Stimulated activated CD4-positive, alpha-beta T cell treated with anti-CD3 and anti-CD28 coated beads, Interleukin-4, amount 100 ng/mL, for 48 hours (primary cell): ENCODE data around the gene PCCB.
"Not testable (repeated sequence)": the region's sequence is repeated elsewhere in the genome, so short reads cannot be mapped to it uniquely, and the experiment has no call there.

Experiments
- DNase-seq, 2 donors: peaks; one replicate each; pipeline ENCODE4 v3.0.0-alpha.2; 2020; ENCODE audit warnings: low read depth in 2 of 2

PCCB gene

DNA sequence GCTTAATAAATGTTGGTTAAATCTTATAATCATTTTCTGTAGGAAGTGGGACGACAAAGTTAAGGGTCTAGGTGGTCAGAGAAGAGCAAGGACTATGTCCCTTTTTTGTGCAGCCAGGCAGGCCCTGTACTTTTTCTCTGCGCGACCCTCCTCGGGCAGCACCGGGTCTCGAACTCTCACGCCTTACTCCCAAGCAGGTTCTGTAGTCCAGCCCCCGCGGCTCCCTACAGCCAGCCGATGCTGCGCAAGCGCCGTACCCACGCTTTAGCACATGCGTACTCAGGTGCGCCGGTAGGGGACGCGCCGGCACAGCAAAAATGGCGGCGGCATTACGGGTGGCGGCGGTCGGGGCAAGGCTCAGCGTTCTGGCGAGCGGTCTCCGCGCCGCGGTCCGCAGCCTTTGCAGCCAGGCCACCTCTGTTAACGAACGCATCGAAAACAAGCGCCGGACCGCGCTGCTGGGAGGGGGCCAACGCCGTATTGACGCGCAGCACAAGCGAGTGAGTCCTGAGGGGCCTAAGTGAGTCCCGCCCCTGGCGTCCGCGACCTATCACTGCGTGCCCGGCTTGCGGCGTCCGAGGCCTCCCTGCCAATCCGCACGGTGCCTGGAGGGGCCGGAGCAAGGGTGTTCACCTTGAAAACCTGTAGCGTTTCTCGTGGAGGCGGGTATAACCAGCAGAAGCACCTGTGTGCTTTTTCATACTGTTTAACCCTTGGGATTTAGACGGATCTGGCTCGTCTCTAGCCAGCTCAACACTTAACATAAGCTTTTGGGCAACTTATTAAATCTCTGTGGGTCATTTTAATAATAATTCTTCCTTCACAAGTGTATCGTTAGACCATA is at the start of gene PCCB:
Gene PCCB (plus strand): TSS at position 282 of the 844 bp plus-strand sequence. CDS start 36 bp downstream, at position 318.
- peak; percentile 87 to 90 for DNase-seq

DNA sequence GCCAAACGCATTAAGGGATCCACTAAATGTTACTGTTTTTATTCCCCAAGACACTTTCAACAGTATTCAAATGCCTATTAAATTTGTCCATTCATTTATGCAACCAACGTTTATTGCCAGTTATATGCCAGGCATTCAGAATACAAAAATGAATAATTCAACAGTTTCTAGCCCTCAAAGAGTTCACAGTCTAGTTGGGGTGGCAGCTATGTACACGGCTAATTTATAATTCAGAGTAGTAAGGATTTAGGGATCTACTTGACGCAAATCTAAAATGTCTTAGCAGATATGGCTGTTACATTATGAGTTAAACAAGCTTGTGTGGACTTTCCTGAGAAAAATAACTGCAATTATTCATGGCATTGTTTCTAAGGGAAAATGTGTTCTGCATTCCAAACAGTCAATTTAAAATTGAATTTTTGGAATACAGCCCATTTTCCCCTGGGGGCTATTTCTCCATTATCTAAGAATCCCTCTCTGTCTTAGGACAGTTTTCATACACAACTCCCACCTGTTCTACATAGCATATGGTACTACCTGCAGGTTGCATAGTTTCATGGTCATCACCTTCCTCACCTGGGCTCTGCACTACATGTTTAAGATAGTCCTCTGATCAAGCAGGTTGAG is 42.5 kb upstream of the PCCB start:
- no peak for DNase-seq

DNA sequence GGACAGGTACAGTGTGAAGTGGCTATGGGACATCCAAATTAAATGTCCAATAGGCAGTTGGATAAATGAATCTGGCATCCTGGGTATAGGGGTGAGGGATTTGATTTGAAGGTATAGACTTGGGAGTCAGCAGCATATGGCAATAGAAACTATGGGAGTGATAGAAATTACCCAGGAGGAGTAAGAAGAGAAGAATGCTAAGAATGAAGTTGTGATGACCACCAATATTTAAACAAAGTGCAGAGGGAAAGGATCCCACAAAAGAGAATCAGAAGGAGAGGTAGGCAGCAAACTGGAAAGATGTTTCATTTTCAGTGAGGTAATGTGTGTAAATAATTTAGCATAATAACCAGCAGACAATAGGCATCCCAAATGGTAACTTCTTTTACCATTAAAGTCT is 40.2 kb upstream of the PCCB start:
- DNase-seq: no peak

DNA sequence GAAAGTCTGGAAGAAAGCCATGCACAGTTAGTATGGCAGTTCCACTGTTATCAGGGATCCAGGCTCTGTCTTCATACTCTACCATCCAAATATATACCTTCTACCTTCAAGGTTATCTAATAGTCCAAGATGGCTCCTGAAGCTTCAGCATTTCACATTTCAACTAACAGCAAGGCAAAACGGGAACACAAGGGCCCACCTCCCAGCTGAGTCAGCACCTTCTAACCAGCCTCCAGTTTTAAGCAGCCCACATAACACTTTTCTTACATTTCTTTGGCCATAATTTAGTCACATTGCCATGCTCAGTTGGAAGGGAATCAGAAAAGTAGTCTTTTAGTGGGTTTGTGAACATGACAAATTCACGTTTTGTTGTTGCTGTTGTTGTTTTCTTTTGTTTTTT is 38.6 kb upstream of the PCCB start:
- no peak for DNase-seq

DNA sequence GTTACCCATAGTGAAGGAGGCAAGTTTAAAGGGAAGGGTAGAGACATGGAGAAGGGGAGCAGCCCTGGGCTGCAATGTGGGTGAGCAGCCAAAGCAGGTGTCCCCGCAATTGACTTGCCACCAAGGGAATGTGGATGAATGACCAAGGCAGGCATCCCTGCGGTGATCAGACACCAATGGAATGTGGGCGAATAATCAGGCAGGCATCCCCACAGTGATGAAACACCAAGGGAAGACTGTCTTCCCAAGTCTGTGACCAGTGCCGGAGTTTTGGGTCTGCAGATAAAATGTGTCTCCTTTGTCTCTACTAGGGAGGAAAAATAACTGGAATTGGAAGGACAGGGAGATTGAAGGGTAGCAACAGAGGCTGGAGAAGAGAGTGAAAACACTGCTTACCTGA is 27.4 kb upstream of the PCCB start:
- DNase-seq: not testable (repeated sequence)

DNA sequence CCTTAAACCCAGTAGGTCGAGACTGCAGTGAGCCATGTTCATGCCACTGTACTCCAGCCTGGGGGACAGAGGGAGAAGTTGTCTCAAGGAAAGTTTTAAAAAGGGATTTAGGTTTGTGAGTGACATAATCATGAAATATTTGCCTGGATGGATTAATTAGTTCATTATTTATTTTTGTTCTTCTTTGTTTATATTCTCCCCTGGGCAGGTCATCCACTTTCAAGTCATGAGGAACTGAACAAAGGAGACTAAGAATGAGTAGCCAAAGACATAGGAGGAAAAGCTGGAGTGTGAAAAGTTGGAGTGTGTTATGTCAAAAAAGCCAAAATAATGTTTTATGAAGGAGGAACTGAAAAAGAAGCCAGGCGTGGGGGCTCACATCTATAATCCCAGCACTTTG is 17.7 kb upstream of the PCCB start:
- DNase-seq: no peak

DNA sequence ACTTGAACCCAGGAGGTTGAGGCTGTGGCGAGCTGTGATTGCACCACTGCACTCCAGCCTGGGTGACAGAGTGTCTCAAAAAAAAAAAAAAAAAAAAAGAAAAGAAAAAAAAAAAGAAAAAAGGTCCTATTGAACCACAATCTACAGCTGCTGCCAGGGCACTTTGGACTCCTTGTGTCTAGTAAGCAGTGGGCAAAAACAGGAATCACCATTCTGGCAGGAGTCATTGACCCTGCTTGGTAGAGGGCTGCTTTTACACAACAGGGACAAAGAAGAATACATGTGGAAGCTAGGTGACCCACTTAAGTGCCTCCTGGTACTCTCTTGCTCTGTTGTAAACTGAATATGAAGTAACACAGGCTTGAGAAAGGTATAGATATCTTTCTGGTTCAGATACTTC is 14.6 kb upstream of the PCCB start:
- DNase-seq: no peak

DNA sequence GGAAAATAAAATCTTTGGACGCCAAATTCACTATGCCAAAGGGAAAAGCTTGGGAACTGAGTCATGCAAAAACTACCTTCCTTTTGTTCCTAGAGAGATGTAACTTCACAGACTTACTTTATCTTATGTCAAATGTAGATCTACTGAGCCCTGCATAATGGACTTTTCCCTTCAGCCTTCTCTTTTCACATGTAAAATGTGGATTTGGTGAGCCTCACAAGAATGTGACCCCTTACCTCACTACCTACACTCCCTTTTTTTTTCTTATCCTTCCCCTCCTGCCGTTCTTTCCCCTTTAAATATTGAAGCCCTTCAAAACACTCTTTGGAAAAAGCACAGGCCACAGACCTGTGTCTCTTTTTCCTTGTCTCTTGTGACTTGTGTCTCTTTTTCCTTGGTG is 14.0 kb upstream of the PCCB start:
- DNase-seq: no peak

DNA sequence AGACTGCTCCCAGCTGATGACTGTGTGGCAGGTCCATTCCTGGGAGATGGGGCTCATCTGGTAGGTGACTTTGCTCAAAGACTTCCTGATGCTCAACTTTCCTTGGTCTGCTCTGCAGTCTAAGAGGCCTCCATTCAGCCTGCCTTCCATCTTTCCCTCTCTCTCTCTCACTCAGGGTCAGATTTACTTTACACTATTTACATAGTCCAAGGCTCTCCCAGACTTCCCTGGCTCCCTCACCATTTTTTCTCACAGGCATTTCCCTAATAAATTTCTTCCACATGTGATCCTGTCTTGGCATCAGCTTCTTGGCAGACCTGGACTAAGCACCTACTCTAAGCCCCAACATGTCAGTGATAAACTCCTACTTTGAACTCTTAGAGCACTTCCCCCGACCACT is 13.0 kb upstream of the PCCB start:
- no peak for DNase-seq

DNA sequence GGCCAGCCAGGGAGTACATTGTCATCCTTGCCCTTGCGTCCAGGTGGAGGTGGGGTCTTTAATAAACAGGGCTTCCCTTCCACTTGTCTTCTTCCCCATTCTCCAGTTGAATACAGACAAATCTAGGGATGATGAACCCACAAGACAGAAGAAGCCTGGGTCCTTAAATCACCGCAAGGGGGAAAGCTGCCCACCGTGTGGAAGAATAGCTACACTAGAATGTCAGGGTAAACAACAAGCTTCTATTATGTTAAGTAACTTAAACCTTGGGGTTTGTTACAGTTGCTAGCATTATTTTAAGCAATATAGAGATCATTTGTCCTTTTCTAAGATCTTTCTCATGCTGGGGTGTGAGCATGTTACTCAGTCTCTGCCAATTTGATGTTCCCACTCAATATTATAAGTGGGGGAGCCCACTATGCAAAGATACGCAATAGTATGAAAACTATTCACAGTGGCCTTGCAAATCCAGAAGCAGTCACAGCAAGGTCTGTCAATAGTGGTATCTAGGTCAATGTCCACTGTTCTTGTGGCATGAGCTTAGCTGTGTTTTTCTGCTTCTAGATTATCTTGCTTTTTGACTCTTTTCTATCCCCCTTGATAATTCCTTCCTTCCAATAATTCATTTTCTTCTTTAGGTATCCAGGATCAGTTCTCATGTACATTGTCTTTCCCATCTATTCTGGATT is 12.0 kb upstream of the PCCB start:
- no peak for DNase-seq

DNA sequence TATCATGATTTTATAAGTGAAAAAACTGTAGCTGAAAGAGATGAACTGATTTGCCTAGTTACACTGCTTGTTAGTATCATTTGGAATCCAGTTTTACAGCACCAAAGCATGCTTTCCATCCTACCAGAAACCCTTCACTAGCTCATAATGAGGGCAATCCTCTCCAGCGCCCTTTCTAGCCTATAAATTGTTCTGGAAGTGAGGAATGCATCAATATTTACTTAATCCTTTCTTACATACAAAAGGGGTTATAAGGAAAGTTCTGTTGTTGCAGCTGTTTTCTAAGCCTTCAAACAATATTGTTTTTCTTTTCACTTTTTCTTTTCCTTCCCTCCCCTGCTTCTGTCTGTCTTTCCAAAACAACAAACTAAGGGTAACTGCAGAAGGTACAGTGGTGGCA is 11.0 kb upstream of the PCCB start:
- DNase-seq: no peak

DNA sequence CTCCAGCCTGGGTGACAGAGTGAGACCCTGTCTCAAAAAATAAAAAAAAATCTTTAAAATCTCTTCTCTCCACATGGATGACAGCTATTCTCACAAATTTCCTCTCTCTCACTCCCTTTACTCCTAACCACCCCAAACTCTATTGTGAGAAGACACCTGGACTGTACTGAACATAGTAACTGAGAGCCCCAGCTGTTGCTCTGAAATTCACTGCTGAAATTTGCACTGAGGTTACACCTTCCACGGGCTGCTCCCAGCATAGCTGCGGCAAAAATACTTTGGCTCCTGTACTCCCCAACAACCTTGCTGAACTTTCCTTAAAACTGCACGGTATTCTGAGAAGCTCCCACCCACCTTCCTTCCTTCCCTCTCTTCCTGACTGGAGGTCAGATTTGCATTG is 4.4 kb upstream of the PCCB start:
- DNase-seq: no peak

DNA sequence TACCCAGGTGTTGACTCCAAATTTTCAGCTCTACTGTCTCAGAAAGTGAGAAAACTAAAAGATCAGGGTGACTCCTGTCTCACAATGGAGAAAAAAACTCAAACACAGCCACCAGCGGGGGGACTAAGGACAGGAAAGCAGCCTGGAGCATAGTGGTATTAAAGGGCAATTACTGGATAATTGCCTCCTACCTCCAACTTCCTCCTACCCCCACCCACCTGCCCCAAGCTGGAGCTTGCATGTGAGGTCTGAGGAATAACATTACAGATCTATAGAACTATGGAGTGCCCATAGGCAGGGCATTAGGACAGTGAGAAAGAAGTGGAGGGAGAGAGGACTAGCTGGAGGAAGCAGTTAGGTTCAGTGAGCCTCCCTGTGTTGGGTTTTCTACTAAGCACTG is 2.7 kb upstream of the PCCB start:
- DNase-seq: no peak

DNA sequence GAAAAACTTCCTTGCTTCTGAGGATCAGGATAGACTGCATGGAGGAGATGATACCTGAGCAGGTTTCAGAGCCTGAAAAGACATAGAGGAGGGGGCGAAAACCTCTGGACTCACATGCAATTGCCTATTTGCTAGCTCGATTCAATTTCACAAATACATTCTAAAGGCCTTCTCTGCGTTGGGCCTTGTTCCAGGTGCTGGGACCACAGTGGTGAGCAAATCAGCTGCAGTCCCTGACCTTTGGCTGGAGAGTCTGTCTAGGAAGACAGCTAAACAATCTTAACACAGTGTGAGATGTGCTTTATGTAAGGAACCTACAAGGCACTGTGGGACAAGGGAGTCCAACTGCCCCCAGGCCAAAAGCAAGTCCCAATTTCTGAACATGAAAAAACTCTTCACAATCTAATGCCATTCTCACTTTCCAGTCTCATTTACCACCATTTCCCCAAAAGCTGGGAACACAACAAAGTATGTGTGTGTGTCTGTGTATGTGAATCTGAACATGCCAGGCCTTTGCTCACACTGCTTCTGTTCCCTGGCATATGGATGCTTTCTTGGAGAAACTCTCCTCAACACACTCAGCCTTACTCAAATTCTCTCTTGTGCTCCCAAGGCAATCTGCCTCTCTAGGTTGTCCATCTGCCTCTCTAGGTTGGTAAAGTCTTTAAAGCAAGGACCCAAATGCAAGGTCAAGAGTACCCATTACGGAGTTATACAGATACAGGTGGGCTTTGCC is 2.1 kb upstream of the PCCB start:
- no peak for DNase-seq

DNA sequence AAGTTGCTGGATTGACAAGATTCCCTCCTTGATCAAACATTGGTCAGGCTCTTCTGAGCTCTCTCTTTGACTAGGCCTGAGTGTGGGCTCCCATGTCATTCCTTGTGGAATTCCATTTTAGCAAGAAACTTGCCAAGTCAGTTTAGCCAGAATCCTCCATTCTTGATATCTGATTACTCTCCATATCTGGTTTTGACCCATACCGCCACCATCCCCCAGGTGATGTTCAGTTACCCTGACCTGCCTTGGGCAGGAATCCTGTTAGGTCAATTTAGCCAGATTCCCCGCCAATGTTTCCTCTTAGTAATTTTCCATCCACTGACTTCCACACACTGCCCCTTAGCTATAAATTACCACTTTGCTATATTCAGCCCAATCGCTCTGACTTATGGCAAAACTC is 1.0 kb upstream of the PCCB start:
- DNase-seq: no peak

DNA sequence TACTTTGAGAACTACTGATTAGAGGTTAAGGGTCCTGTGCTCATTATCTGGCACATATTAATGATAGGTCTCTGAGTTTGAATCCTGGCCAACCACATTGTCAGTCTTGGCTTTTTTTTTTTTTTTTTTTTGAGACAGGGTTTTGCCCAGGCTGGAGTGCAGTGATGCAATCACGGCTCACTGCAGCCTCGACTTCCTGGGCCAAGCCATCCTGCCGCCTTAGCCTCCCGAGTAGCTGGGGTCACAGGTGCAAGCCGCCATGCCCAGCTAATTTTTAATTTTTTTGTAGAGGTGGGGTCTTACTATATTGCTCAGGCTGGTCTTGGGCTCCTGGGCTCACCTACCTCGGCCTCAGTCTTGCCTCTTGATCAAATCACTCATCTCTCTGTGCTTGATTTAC is 547 bp upstream of the PCCB start:
- DNase-seq: no peak

DNA sequence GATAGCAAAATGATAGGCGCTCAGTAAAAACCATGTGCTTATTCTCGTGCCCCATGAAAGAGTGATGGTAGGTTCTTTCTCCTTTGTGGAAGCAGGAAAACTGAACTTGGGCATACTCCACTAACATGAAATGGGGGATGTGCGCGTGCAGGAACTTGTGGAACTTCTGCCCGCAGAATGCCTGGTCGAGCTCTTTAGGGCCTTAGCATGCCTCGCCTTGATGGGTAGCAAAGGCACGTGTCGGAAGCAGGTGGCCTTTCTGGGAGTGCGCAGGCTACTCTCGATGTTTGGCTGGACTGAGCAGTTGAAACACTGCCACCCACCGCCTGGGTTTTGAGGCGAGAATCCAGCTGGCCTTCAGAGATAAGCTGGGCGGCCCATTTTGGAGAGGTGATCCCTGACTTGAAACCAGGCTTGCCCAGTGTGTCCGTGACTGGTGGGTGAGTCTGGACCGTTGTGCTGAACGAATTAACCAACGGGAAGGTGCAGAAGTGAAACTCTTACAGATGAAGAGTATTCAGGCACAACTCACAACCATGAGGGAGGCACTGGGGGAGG is 842 bp downstream of the PCCB start:
- DNase-seq: peak in 1 of 2 donors; percentile 4

DNA sequence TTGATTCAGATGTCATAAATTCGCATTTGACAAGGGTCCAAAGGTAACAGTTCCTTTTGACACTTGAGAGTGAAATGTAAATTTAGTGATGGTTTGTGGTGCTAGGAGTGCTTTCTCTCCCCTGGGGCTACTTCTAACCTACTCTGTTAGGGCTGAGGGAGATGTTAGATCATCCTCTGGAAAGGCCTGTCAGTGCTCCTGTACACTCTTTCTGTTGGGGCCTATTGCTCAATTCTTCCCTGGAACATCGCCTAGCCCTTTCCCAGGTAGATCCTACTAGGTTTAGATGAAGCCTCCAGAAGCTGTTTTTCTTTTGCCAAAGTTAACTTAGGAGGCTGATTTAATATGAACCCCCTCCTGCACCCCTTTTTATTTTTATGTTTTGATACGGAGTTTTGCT is 1.4 kb downstream of the PCCB start:
- no peak for DNase-seq

DNA sequence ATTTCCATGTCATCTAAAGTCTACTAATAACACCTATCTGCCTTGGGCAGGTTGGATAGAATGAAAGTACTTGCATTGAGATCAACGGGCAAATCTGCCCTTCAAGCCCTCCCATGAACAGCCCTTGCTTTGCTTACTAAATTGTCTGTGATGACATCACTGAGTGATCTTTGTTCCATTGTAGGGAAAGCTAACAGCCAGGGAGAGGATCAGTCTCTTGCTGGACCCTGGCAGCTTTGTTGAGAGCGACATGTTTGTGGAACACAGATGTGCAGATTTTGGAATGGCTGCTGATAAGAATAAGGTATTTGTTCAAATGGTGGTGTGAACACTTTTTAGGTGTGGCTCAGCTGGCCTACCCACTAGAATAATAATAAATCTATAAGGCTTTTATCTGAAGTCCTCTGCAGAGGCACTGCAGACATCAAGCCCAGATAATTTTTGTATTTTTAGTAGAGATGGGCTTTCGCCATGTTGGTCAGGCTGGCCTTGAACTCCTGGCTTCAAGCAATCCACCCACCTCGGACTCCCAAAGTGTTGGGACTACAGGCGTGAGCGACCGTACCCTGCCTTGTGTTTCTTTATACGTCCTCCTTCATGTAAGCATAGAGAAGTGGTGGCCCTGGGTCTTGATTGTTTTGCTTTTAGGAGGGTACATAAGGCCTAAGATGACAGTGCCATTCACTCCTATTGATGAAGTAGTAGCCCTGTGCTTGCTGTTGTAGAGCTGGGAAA is 5.7 kb downstream of the PCCB start:
- no peak for DNase-seq

DNA sequence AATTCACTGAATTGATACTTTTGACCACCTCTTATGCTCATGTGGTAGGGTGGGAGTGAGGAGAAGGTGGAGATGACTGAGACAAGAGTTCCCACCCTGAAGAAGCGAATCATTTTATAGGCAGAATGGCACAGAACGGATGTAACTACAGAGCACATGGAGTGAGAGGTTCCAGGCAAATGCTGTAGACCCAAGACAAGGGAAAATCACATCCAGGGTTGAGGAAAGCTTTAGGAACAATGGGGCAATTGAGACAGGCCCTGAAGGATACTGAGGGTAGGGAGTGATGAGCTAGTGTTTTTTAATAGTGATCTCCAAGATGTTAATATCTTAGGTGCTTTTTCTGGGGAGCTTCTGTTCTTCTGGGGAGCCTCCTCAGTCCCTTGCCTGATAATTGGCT is 8.1 kb downstream of the PCCB start:
- no peak for DNase-seq

DNA sequence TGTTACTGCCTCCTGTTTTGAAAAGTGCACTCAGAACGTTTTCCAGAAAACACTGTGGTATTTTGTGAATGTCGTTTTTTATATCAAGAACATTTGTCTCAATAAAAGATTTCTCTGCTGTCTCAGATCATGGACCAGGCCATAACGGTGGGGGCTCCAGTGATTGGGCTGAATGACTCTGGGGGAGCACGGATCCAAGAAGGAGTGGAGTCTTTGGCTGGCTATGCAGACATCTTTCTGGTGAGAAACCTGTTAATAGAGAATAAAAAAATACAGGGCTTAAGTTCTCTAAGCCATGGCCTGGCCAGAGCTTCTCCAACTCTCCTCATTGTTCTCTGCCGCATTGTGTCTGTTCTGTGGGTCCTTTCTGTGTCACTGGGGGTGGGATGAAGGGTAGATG is 11.7 kb downstream of the PCCB start:
- no peak for DNase-seq
